Tibial nerve (tissue), 4 donors: ENCODE measurements around the gene ASB8.

Experiments
- EP300 ChIP-seq, 2 donors: sonication (generic); formaldehyde crosslinking; IDR thresholded peaks; one replicate each; pipeline ENCODE4 v1.6.1; 2017; ENCODE audit warnings: antibody characterized with exemption in 2 of 2, mild to moderate bottlenecking in 1 of 2
- TF ChIP-seq, protein P1 (sequence below), 5 experiments: fragments of 200-600 bp in 3 of 5; fragments of 450-650 bp in 2 of 5; sonication (generic) in 3 of 5; IDR thresholded peaks; one replicate each; pipeline ENCODE4 v1.5.1; 2016 to 2019; ENCODE audit warnings: antibody characterized with exemption in 5 of 5, mild to moderate bottlenecking in 3 of 5, moderate library complexity in 2 of 5

DNA sequence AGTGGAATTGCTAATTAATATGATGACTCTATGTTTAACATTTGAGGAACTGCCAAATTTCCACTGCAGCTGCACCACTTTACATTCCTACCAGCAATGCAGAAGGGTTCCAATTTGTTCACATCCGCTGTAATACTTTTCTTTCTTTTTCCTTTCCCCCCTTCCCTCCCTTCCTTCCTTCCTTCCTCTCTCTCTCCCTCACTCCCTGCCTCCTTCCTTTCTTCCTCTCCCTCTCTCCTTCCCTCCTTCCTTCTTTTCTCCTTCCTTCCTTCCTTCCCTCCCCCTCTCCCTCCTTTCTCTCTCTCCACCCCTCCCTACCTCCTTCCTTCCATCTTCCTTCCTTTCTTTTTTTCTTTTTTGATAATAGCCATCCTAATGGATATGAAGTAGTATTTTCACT, 41.4 kb downstream of the ASB8 start:
- TF ChIP-seq, protein P1, sequence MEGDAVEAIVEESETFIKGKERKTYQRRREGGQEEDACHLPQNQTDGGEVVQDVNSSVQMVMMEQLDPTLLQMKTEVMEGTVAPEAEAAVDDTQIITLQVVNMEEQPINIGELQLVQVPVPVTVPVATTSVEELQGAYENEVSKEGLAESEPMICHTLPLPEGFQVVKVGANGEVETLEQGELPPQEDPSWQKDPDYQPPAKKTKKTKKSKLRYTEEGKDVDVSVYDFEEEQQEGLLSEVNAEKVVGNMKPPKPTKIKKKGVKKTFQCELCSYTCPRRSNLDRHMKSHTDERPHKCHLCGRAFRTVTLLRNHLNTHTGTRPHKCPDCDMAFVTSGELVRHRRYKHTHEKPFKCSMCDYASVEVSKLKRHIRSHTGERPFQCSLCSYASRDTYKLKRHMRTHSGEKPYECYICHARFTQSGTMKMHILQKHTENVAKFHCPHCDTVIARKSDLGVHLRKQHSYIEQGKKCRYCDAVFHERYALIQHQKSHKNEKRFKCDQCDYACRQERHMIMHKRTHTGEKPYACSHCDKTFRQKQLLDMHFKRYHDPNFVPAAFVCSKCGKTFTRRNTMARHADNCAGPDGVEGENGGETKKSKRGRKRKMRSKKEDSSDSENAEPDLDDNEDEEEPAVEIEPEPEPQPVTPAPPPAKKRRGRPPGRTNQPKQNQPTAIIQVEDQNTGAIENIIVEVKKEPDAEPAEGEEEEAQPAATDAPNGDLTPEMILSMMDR (IDR thresholded peaks at IDR 0.05): no peak
- no peak for TF ChIP-seq EP300 (IDR thresholded peaks at IDR 0.05)
